Thyroid gland (tissue), 4 donors: ENCODE measurements around the gene CEP55. TPM values are rescaled to one million over a fixed set of nuclear protein-coding genes. Genes with fewer than 3 reads are reported as not detected.

Experiments used
- DNase-seq, 2 donors: peaks; one replicate each; pipeline ENCODE4 v3.0.0-alpha.2; 2019
- H3K27ac ChIP-seq, 3 donors: fragments of 200-600 bp; sonication (generic); 1 replicate in 2 of 3; 2 replicates in 1 of 3; pipeline ENCODE4 v1.5.1; 2016 to 2019; ENCODE audit warnings: mild to moderate bottlenecking in 1 of 3, moderate library complexity in 1 of 3
- H3K27me3 ChIP-seq: fragments of 200-600 bp; sonication (generic); one replicate; pipeline ENCODE4 v1.5.1; 2019
- H3K36me3 ChIP-seq, 2 donors: fragments of 200-600 bp; sonication (generic); one replicate each; pipeline ENCODE4 v1.5.1; 2016 to 2019
- H3K4me1 ChIP-seq, 2 donors: fragments of 200-600 bp; sonication (generic); one replicate each; pipeline ENCODE4 v1.5.1; 2017 to 2019
- H3K4me3 ChIP-seq, 3 donors: fragments of 200-600 bp; sonication (generic); replicated peaks in 1 of 3; 1 replicate in 2 of 3; 2 replicates in 1 of 3; pipeline ENCODE4 v1.5.1; 2016; ENCODE audit warnings: mild to moderate bottlenecking in 1 of 3
- H3K9me3 ChIP-seq: fragments of 200-600 bp; sonication (generic); one replicate; pipeline ENCODE4 v1.5.1; 2017
- POLR2A ChIP-seq, 2 donors: fragments of 450-650 bp; IDR thresholded peaks; one replicate each; pipeline ENCODE4 v1.6.1; 2017; ENCODE audit warnings: antibody characterized with exemption in 2 of 2, mild to moderate bottlenecking in 2 of 2, moderate library complexity in 1 of 2
- WGBS, 2 donors: methylation state at CpG; one replicate each; pipeline ENCODE4 v1.1.5; 2017; 5-methylcytosine and 5-hydroxymethylcytosine counted together
- intact Hi-C: fragments of 100-400 bp; cut with DNase I; formaldehyde crosslinking; loops from one replicate; pipeline ENCODE4 v1.15.1; 2023
- total RNA-seq, 4 donors: library from RNA; depleted of rRNA; stranded (reverse); fragments of >200 nt; gene quantifications; one replicate each; pipeline ENCODE4 v1.2.3, GENCODE V29; 2016
- TF ChIP-seq, protein P1 (sequence below), 6 experiments: fragments of 200-600 bp in 3 of 6; fragments of 450-650 bp in 3 of 6; sonication (generic) in 3 of 6; IDR thresholded peaks; one replicate each; pipeline ENCODE4 v1.5.1; 2016 to 2019; ENCODE audit warnings: antibody characterized with exemption in 6 of 6, mild to moderate bottlenecking in 2 of 6, inconsistent platforms in 1 of 6, moderate library complexity in 1 of 6

CEP55 gene
- total RNA-seq, 4 donors from 2014 or later, result 0.11 to 2.1 (median 1.0) TPM; not detected in 1

- Histone ChIP-seq H3K4me3 (no peak overlapping the region), H3K36me3 (no peaks in the 10 kb centered on the region), H3K27ac (no peak overlapping the region), H3K27me3 (no peaks in the 10 kb centered on the region), H3K4me1 (no peaks in the 10 kb centered on the region), H3K9me3 (no peaks in the 10 kb centered on the region)
- WGBS, 2 donors, result 94 to 95% methylated on average over 8 of the region's 8 CpGs
- intact Hi-C loops, result no loop called here
- no peak for TF ChIP-seq POLR2A (IDR thresholded peaks at IDR 0.05)
- TF ChIP-seq, protein P1, sequence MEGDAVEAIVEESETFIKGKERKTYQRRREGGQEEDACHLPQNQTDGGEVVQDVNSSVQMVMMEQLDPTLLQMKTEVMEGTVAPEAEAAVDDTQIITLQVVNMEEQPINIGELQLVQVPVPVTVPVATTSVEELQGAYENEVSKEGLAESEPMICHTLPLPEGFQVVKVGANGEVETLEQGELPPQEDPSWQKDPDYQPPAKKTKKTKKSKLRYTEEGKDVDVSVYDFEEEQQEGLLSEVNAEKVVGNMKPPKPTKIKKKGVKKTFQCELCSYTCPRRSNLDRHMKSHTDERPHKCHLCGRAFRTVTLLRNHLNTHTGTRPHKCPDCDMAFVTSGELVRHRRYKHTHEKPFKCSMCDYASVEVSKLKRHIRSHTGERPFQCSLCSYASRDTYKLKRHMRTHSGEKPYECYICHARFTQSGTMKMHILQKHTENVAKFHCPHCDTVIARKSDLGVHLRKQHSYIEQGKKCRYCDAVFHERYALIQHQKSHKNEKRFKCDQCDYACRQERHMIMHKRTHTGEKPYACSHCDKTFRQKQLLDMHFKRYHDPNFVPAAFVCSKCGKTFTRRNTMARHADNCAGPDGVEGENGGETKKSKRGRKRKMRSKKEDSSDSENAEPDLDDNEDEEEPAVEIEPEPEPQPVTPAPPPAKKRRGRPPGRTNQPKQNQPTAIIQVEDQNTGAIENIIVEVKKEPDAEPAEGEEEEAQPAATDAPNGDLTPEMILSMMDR (IDR thresholded peaks at IDR 0.05), result no peak
- DNase-seq, result no peak
Measured at GRCh38 chr10:93509816-93510215, 13.4 kb downstream of the CEP55 start.

DNA sequence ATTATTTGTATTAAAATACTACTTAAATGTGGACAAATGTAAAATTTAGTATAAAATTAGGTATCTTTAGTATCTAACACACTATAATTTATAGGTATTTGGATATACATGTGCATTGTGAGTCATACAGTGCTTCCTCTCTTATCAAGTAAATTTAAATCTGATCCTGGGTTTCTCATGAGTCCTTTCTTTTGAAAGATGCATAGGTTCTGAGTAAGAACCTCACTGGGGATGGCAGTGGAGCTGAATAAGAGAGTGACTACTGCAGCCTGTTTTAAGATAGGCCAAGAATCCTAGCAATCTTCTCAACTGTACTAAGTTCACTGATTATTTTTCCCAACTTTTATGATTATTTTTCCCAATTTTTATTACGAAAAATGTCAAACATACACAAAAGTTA lies 16.2 kb downstream of the CEP55 start:
- intact Hi-C loops, result no loop called here
- Histone ChIP-seq H3K27me3 (no peaks in the 10 kb centered on the region), H3K36me3 (no peaks in the 10 kb centered on the region), H3K9me3 (no peaks in the 10 kb centered on the region), H3K4me1 (no peaks in the 10 kb centered on the region), H3K4me3 (no peak overlapping the region), H3K27ac (no peak overlapping the region)
- TF ChIP-seq, protein P1 (IDR thresholded peaks at IDR 0.05), result no peak
- no peak for TF ChIP-seq POLR2A (IDR thresholded peaks at IDR 0.05)
- no peak for DNase-seq
- 97 to 98% methylated on average over 1 of the region's 1 CpG for WGBS, 2 donors

DNA sequence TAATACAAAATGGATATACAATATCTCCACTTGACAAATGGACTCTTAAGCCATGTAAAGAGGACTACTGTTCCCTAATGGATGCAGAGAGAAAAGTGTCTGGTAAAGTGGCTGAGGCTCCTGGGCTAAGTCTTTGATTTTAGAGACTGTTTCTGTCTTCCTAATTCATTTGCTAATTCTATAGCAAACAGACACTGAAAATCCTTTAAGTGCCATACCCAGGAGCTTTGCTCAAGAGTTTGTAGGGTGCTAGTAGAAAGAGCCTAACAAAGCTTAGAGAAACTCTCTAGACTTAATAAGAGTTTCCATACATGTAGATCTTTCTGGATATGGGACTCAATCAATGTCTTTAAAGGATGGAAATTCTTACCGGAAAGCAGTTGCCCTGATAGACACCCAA lies 16.7 kb downstream of the CEP55 start:
- 0 to 52% methylated on average over 1 of the region's 1 CpG for WGBS, 2 donors
- no peak overlapping the region for H3K27ac ChIP-seq

GRCh38 chr10:93514521-93514920 lies 18.1 kb downstream of the CEP55 start:
- TF ChIP-seq, protein P1 (IDR thresholded peaks at IDR 0.05), result no peak
- TF ChIP-seq POLR2A (IDR thresholded peaks at IDR 0.05), result no peak
- Histone ChIP-seq H3K27me3 (no peaks in the 10 kb centered on the region), H3K4me3 (no peak overlapping the region), H3K9me3 (no peaks in the 10 kb centered on the region), H3K4me1 (no peaks in the 10 kb centered on the region), H3K36me3 (no peaks in the 10 kb centered on the region), H3K27ac (no peak overlapping the region)
- no peak for DNase-seq
- WGBS, 2 donors, result 89 to 92% methylated on average over 3 to 4 of the region's 4 CpGs
- intact Hi-C loops, result no loop called here

More for the DNA sequence above, 16.7 kb downstream of the CEP55 start:
- no peak for DNase-seq
- H3K9me3 ChIP-seq, result no peaks in the 10 kb centered on the region
- intact Hi-C loops, result no loop called here
- H3K36me3 ChIP-seq, result no peaks in the 10 kb centered on the region
- no peak for TF ChIP-seq POLR2A (IDR thresholded peaks at IDR 0.05)
- TF ChIP-seq, protein P1 (IDR thresholded peaks at IDR 0.05), result no peak
- no peaks in the 10 kb centered on the region for H3K4me1 ChIP-seq
- no peaks in the 10 kb centered on the region for H3K27me3 ChIP-seq
- H3K4me3 ChIP-seq, result no peak overlapping the region

DNA sequence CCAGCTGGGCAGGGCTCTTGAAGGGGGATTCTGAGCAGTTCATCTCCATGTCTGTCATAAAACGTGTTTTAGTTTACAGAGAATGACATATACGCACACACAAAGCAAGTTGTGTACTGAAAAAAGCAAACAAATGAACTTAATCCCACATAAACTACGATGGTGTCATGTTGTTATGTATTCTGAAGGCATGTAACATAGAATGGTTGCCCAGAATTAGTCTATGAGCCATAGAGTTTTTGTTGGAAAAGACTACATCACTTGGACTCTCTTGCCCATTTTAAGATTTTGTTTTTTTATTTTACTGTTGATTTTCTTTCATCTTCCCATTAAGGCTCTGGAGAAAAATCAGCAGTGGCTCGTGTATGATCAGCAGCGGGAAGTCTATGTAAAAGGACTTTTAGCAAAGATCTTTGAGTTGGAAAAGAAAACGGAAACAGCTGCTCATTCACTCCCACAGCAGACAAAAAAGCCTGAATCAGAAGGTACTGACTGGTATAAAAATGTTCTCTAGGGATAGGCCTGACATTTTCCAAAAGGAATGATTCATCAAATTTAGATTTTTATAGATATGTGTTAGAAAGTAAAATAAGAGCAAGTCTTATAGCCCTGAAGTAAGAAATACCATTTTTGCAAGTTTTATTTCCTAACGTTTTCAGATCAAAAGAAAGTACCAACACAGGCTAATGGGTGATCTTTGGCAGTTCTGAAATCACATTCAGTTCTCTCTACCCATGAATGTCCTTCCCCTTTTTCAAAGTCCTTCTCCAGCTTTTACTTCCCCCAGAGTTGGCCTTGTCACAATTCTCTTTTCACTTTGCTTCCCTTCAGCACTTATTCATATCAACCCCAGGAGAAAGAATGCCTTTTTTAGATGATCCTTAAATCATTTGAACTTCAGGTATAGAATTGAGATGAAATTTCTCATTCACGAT lies 18.9 kb downstream of the CEP55 start:
- Histone ChIP-seq H3K4me1 (no peaks in the 10 kb centered on the region), H3K9me3 (no peaks in the 10 kb centered on the region), H3K27ac (no peak overlapping the region), H3K27me3 (no peaks in the 10 kb centered on the region), H3K4me3 (no peak overlapping the region), H3K36me3 (no peaks in the 10 kb centered on the region)
- intact Hi-C loops, result no loop called here
- 76 to 81% methylated on average over 8 of the region's 8 CpGs for WGBS, 2 donors
- no peak for TF ChIP-seq POLR2A (IDR thresholded peaks at IDR 0.05)
- TF ChIP-seq, protein P1 (IDR thresholded peaks at IDR 0.05), result no peak
- DNase-seq, result no peak
